ENCODE results near the gene LDLRAP1.
A peak's percentile ranks its signal among the peaks of the same experiment; 100 is the strongest.

Gene LDLRAP1

DNA sequence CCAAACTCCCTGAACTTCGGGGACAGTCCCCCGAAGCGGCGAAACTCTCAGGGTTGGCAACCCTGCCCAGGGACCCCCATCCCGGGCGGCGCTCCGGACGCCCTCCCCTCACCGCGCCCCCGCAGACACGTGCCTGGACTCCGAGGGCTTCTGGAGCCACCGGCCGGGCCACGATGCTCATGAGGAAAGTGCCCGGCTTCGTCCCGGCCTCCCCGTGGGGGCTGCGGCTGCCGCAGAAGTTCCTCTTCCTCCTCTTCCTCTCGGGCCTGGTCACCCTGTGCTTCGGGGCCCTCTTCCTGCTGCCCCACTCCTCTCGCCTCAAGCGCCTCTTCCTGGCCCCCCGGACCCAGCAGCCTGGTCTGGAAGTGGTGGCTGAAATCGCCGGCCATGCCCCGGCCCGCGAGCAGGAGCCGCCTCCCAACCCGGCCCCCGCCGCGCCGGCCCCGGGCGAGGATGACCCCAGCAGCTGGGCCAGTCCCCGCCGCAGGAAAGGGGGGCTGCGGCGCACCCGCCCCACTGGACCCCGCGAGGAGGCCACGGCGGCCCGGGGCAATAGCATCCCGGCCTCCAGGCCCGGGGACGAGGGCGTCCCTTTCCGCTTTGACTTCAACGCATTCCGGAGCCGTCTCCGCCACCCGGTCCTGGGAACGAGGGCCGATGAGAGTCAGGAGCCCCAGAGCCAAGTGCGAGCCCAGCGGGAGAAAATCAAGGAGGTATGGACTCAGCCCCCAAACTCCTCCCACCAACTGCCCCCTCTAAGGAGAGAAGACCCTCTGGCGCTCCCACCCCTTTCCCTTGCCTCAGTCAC is 74.4 kb downstream of the LDLRAP1 start:
- H3K4me1 Mint-ChIP-seq (ENCODE audit: low read depth), result peaks cover 66% of the 10 kb centered on the region
- H3K36me3 Mint-ChIP-seq, result no peaks in the 10 kb centered on the region
- H3K4me3 Mint-ChIP-seq, result peak overlapping the region; percentile 92
- peak overlapping the region; percentile 94 for H3K27ac Mint-ChIP-seq
- H3K27me3 Mint-ChIP-seq, result no peaks in the 10 kb centered on the region
- H3K9me3 Mint-ChIP-seq (ENCODE audit: low read depth), result no peaks in the 10 kb centered on the region

DNA sequence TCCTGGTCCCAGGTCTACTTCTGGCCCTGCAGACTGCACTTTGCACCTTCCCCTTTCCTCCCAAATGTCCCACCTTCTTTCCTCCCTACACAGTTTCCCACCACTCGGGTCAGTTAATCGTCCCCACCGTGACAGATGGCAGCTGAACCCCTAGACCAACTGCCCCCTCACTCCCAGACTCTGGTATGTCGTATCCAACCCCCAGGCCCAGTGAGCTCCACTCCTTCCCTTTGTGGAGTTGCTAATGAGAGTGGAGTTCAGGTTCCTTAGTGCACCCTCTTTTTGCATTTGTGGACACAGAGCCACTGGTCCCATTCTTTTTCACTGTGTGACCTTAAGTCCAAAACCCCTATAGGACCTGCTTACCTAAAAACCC is 75.0 kb downstream of the LDLRAP1 start:
- Mint-ChIP-seq H3K27me3 (no peaks in the 10 kb centered on the region), H3K27ac (peak overlapping the region; percentile 94), H3K36me3 (no peaks in the 10 kb centered on the region), H3K4me3 (peak overlapping the region; percentile 92), H3K9me3 (ENCODE audit: low read depth) (no peaks in the 10 kb centered on the region), H3K4me1 (ENCODE audit: low read depth) (peaks cover 72% of the 10 kb centered on the region)

Data from activated naive CD8-positive, alpha-beta T cell (primary cell).